Stimulated activated naive CD4-positive, alpha-beta T cell (primary cell): ENCODE data around the gene UBA1.

Experiments
- DNase-seq, 6 experiments: peaks; one replicate each; lab custom pipeline; 2025; lab: John Stamatoyannopoulos, UW

The UBA1 gene

DNA sequence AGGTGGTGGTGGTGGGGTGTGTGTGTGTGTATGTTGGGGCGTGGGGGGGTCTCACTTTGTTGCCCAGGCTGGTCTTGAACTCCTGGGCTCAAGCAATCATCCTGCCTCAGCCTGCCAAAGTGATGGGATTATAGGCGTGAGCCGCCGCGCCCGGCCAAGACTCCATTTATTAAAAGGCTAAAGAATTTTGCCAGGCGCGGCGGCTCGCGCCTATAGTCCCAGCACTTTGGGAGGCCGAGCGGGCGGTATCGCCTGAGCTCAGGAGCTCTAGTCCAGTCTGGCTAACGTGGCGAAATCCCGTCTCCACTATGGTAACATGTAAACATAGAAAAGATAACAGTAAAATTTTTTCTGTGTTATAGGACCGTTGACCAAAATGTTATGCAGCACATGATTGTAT lies 3.7 kb upstream of the UBA1 start:
- DNase-seq, result peak in 1 of 6 experiments; percentile 1

DNA sequence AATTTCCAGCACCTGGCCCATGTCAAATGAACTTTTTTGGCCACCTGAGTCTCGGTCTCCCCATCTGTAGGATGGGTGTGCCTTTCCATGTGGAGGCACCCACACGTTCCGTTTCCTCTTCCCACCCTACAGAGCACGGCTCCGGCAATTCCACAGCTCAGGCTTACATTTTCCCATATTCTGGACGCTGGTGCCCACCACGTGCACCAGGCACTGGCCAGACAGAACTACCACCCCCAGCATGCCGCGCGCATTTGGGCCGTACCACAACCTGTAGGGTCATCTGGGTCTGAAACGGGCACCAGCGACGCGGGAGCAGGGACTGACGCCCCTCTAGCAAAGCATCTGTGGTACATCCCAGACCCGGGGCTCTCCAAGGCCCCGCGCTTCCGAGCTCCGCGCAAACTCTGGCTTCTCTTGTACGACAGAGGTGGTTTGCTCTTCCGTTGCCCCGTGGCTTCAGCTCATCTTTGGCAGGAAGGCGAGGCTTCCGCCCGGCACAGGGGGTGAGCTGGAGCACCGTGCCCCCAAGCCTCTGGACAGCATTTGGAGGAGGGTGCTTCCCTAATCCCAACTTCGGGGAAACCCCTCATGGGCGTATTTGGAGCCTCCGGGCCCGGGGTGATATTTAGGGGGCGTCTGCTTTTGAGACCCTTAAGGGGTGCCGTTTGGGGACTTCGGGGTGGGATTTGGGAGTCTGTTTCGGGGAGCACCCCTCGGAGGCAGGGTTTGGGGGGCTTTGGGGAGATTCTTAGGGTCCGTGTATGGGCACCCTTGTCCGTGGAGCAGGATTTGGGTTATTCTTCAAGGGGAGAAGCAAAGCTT lies 3.0 kb upstream of the UBA1 start:
- DNase-seq, result peak; percentile 53 to 81 (median 69)

DNA sequence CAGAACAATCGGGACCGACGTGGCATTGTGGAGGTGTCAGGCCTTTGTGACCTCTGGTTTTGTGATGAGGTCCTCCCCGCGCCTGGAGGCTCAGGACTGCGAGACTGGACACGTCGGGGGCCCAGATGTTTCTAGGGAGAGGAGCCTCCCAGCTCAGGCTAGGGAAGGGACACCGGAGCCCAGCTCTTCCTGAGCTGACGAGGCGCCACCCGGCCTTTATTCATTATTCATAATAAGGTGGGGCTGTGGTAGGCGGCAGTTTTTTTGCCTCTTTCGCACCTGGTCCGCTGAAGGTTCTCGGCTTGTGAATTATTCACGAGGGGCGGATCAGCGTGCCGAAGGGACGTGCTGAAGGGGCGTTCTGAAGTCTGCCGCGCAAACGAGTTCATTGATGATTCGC lies 2.3 kb upstream of the UBA1 start:
- DNase-seq, result peak in 5 of 6 experiments; percentile 19 to 33 (median 25)

DNA sequence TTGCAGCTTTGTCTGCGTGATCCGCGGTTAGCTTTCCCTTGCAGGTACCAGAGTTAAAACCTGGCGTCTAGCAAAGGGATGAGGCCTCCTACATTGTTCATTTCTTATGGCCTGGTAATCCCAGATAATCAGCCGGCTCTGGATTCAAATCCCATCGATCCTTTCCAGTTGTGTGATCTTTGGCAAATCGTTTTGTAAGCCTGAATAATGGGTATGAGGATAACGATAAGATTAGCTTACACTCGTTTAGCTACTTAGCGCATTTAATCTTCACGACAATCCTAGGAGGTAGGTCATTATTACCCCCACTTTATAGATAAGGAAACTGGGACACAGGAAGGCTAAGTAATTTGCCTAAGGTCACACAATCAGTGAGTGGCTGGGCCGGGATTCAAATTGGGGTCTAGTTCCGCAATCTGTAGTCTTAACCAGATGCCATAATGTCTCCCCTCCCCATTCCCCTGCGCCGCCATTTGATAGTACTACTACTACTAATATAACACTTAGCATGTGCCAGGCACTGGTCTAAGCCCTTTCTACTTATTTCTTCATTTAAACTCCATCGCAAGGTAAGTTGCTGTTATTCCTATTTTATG lies 1.7 kb upstream of the UBA1 start:
- no peak for DNase-seq

DNA sequence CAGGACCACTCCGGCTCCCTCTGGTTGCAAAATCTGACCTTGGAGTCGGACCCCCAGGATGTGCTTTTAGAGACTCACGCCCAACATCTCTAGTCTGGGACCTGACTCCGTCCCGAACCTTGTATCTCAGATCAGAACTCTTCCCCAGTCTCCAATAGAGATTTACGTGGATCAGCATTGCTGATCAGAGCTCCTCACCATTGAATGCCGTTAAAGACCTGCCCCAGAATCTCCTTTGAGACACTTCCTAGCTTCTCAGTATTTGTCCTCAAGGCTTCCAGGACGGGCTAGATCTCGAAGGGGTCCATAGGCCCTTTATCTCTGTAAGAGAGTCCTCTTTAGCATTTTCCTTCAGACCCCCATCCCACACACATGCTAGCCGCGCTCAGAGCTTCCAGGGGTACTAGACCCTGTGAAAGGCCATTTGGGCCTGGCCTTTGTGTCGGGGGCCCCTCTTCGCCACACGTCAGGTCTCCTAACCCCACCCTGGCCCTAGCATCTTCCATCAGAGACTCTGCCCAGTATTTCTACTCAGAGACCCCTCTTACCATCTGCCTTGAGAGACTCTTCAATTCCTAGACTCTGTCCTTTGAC lies 662 bp downstream of the UBA1 start:
- peak in 3 of 6 experiments; percentile 16 to 61 (median 52) for DNase-seq

DNA sequence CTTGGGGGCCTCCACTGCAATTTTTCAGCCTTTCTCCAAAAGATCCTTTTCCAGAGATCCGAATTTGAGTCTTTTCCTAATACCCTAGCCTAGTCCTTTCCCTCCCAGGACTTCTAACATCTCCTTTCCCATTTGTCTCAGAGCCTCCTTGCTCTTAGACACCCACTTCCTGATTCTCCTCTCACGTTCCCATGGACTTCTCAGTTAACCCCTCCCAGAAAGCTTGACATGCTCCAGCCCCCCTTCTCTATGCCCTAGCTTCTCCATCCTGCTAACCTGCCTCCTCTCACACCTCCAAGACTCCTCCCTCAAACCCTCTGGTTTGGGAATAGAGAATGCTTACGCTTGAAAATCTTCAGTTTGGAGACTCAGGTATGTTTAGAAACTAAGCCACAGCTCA lies 2.5 kb downstream of the UBA1 start:
- no peak for DNase-seq

DNA sequence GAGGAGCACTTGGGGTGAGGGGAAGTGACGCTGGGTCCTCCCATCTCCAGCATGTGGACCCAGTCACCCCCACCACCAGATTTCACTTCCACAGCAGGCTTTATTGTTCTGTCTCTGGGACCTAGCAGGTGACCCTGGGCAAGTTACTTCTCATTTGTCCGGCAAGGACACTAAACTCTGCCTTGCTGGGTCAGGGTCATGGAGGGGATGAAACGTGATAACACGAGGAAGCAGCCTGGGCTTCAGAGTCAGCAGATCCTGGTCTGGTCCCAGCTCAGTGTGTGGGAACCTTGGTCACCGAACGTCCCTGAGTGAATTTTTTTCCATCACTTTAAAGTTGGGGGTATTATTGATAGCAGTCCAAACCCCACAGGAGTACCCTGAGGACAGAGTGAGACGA lies 3.9 kb downstream of the UBA1 start:
- DNase-seq, result no peak

DNA sequence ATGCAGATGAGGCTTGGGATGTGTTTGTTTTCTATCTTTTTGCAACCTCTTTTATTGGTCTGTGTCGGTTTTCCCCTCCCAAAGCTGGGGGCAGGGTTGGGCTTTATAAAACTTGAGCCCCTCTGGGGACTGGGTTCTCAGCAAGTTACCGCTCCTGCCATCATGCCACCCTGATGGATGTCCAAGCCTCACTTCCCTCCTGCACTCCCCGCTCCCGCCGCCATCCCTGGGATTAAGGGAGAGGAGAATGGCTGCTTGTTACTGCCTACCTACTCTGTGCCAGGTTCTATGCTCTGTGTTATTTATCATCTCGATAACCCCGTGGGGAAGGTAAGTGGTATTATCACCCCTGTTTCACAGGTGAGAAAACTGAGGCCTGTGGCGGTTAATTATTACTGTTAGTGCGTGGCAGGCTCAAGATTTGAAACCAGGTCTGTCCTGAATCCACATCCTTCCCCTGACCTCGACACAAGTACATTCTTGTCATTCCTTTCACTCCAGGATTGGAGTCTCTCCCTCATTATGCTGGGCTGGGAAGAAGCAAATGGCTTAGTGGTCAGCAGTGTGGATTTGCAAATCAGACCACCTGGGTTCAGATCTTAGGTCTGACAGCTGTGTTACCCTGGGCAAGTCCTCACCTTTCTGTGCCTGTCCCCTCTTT lies 4.5 kb downstream of the UBA1 start:
- no peak for DNase-seq

DNA sequence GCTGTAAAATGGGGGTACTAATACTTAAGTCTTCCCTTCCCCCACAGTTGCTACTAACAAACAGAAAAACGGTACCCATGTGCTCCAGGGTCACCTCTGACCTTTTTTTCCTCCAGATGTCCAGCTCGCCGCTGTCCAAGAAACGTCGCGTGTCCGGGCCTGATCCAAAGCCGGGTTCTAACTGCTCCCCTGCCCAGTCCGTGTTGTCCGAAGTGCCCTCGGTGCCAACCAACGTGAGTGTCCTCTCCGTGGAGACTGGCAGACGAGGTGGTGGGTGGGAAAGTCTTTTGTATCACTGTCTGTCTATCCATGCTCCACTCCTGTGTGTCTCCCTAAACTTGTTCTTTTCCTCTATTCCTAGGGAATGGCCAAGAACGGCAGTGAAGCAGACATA lies 5.1 kb downstream of the UBA1 start:
- DNase-seq, result no peak

DNA sequence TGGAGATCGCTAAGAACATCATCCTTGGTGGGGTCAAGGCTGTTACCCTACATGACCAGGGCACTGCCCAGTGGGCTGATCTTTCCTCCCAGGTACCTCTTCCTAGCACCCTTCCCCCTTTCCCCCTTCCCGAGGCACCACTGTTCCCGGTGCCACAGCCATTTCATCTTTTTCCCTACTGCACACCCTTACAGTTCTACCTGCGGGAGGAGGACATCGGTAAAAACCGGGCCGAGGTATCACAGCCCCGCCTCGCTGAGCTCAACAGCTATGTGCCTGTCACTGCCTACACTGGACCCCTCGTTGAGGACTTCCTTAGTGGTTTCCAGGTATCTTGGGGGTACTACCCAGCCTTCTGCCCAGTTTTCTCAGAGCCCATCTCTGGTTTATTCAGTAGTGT lies 5.7 kb downstream of the UBA1 start:
- no peak for DNase-seq

DNA sequence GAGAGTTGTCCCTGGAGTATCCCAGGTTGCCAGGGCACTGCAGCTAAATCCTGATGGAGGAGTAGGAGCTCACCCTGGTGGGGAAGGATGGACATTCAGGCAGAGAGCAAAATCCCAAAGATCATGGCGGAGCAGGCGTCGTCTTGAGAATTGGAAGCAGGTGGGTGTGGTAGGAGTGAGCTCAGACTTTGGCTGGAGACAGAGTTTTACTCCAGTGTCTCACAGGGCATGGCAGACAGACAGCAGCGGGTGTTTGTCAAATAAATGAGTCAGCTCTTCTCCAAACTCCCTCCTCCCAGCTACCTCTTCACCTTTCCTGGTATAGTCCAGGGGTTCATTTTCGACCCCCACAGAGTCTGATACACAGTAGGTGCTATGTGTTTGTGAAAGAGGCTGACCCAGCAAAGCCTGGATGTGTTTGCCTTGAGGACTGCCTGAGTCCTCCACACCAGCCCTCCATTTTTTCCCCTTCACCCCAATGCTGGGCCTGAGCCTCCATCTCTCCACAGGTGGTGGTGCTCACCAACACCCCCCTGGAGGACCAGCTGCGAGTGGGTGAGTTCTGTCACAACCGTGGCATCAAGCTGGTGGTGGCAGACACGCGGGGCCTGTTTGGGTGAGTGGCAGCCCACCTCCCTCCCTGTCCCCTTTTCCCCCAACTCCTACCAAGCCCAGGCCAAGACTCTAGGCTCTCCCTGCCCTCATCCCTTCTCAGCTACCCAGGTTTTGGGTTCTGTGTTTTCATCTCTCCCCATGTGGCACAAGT lies 6.9 kb downstream of the UBA1 start:
- no peak for DNase-seq

DNA sequence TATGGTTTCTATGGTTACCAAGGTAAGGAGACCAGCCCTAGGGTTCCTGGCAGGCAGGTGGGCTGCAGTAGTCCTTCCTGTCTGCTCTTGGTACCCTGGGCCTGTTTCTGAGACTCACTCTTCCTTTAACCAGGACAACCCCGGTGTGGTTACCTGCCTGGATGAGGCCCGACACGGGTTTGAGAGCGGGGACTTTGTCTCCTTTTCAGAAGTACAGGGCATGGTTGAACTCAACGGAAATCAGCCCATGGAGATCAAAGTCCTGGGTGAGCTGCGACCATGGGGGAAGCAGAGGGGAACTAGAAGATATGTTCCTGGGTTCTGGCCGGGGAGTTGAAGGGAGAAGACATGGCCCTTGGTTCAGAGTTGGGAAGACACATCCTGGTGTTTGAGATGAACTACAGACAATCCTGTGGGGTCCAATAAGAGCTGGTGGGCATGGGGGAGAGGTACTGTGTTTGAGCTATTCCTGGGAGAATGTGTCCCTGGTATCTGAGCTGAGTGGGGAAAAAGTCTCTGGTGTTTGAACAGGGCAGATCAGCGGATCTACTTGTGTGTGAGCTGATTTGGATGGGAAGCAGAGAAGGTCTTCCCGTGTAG lies 7.8 kb downstream of the UBA1 start:
- DNase-seq, result no peak

DNA sequence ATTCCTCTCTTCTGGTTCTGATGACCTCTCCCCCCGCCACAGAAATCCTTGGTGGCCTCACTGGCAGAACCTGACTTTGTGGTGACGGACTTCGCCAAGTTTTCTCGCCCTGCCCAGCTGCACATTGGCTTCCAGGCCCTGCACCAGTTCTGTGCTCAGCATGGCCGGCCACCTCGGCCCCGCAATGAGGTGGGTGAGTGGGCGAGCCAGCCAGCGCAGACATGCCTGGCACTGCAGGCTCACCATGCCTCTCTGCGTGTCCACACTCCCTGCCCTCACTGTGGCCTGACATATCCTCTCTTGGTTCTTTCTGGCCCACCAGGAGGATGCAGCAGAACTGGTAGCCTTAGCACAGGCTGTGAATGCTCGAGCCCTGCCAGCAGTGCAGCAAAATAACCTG lies 8.7 kb downstream of the UBA1 start:
- no peak for DNase-seq

DNA sequence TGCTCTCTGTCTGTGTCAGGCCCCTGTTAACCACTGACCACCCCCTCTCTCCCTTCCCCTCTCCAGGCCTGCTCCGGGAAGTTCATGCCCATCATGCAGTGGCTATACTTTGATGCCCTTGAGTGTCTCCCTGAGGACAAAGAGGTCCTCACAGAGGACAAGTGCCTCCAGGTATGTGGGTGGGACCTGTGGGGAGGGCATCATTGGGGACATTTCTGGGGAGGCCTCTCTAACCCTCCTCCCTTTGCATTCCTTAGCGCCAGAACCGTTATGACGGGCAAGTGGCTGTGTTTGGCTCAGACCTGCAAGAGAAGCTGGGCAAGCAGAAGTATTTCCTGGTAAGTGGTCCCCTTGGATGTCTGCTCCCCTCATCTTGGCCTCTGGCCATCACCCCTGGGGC lies 9.2 kb downstream of the UBA1 start:
- DNase-seq, result no peak

DNA sequence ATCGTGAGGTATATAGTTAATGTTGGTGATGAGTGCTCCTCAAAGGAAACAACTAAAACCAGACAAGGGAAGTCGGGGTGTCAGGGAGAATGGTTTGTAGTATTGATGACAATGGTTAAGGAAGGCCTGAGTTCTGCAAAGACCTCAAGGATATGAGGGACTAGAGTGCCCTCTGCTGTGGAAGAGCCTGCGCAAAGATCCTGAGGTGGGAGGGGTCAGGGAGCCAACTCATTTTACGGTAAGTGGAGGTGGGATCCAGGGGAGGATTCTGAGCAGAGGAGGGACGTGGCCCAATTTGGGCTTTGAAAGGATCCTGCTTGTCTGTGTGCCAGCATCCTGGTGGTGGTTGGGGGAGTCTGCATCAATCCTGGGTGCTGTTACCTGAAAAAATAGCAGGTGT lies 11.3 kb downstream of the UBA1 start:
- no peak for DNase-seq

DNA sequence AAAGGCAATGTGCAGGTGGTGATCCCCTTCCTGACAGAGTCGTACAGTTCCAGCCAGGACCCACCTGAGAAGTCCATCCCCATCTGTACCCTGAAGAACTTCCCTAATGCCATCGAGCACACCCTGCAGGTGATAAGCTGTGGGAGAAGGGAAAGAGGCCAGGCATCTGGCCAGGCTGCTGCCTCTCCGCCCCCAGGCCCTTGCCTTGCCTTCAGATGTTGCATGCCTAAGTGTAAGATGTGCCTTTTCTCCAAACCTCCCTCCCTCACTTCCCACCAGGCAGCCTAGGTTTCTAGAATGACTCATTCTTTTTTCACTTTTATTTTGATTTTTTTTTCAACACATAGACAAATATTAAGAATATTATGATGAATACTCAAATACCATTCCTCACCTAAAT lies 12.7 kb downstream of the UBA1 start:
- no peak for DNase-seq

DNA sequence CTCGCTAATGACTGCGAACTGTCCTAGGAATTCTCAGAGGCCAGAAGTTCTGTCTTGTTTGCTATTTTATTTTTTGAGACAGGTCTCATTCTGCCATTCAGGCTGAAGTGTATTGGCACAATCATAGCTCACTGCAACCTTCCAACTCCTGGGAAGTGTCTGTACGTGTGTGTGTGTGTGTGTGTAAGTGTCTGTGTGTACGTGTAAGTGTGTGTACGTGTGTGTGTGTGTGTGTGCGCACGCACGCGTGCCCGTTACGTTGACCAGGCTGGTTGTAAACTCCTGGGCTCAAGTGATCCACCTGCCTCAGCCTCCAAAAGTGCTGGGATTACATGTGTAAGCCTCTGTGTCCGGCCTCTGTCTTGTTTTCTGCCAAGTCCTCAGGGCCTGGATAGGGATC lies 14.5 kb downstream of the UBA1 start:
- DNase-seq, result no peak

DNA sequence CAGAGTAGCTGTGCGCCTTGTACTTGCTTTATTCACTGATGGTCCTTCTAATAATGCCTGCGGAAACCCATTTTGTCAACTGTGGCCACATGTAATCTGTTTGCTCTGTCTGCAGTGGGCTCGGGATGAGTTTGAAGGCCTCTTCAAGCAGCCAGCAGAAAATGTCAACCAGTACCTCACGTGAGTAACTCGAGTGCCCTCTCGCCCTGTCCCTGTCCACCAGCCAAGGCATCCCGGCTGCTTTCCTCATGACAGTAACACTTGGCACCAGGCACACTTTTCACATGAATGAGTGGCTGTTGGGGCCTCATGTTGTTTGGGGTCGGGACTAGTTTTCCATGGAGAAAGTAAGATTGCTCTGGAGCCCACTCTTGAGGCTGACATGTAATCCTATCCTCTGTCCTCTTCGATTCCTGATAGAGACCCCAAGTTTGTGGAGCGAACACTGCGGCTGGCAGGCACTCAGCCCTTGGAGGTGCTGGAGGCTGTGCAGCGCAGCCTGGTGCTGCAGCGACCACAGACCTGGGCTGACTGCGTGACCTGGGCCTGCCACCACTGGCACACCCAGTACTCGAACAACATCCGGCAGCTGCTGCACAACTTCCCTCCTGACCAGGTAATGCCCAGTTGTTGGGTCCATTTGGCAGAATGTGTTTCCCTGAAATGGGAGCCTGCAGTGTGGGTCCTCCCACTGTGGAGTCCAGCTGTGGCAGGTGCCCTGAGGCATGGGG lies 16.0 kb downstream of the UBA1 start:
- DNase-seq, result no peak

DNA sequence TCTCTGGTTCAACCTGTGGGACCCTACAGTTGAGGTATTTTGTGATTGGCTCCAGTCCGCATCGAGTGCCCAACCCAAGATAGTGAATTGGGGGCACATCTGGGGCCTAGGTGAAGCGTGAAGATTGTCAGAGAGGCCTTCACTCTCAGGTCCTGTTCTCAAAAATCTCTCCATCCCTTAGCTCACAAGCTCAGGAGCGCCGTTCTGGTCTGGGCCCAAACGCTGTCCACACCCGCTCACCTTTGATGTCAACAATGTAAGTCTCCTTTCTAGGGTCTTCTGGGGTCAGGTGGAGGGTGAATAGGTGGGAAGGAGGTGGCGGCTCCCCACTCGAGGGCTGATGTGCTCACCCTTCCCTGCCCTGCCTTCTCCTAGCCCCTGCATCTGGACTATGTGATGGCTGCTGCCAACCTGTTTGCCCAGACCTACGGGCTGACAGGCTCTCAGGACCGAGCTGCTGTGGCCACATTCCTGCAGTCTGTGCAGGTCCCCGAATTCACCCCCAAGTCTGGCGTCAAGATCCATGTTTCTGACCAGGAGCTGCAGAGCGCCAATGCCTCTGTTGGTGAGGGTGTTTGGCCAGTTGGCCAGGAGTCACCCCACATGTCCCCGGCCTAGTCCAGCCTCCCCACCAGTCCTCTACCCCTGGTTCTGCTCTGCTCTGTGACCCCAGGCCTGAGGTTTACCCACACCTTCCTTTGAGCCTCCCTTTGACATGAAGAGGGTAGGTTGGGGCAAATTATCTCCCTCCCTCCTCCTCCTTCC lies 17.2 kb downstream of the UBA1 start:
- no peak for DNase-seq
